Dendritic cell treated with granulocyte-macrophage colony-stimulating factor and Interleukin-4, amounts not matched to agents 40 ng/mL and 50 ng/mL, for 4 days (primary cell): Measurements from ENCODE around the gene SLC4A1.

Experiments used
- H3K27ac Mint-ChIP-seq: one replicate; pipeline ENCODE4 v1.8.0; 2022; ENCODE audit warnings: mild to moderate bottlenecking, mixed read lengths
- H3K27me3 Mint-ChIP-seq: one replicate; pipeline ENCODE4 v1.8.0; 2022; ENCODE audit warnings: mild to moderate bottlenecking, mixed read lengths
- H3K36me3 Mint-ChIP-seq: one replicate; pipeline ENCODE4 v1.8.0; 2022; ENCODE audit warnings: low read depth, mixed read lengths
- H3K4me1 Mint-ChIP-seq: one replicate; pipeline ENCODE4 v1.8.0; 2022; ENCODE audit warnings: low read depth, mixed read lengths
- H3K4me3 Mint-ChIP-seq: one replicate; pipeline ENCODE4 v1.8.0; 2022; ENCODE audit warnings: mild to moderate bottlenecking, moderate library complexity, mixed read lengths
- H3K9me3 Mint-ChIP-seq: one replicate; pipeline ENCODE4 v1.8.0; 2022; ENCODE audit warnings: mixed read lengths
- intact Hi-C: fragments of 100-400 bp; cut with micrococcal nuclease; formaldehyde crosslinking; loops from one replicate; pipeline ENCODE4 v1.15.0; 2022

Gene SLC4A1

DNA sequence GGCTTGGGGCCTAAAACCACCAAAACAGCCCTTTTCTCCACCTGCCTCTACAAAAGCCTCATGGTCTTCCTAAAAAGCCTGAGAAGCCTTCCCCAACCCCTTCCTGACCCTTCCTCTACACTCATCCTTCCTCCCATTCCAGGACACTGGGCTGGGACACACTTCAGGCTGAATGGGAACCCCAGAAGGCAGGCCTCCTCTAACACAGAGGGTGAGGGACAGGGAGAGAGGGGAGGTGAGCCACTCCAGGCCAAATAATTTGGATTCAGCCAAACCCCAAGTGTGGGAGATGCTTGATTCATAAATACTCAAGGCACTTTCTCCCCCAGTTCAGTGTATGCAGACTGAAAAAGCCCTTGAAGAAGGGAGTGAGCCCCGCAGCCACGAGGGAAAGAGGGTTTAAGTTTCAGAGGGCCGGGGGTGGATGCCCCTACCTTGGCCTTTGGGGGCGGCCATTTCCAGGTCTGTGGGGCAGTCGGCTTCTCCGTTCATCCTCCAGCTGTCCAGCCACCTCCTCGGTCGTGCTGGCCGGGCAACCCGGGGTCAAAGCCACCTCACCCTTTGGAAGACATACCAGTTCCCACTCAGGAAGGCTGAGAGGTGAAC lies 50.1 kb downstream of the SLC4A1 start:
- H3K36me3 Mint-ChIP-seq, result peaks cover 61% of the 10 kb centered on the region
- peaks cover 17% of the 10 kb centered on the region for H3K9me3 Mint-ChIP-seq
- H3K27me3 Mint-ChIP-seq, result peaks cover under 1% of the 10 kb centered on the region
- peaks cover 69% of the 10 kb centered on the region for H3K4me1 Mint-ChIP-seq
- H3K27ac Mint-ChIP-seq, result peak overlapping the region; percentile 66
- intact Hi-C loops, result loop anchor here (1.0 to 5.0 kb wide), 4 partner anchors 8 to 129 kb away; partner anchors contain the start of genes GRN and TMUB2
- H3K4me3 Mint-ChIP-seq, result peak overlapping the region; percentile 65

- peaks cover 71% of the 10 kb centered on the region for H3K36me3 Mint-ChIP-seq
- H3K4me1 Mint-ChIP-seq, result peaks cover 62% of the 10 kb centered on the region
- no peak overlapping the region for H3K4me3 Mint-ChIP-seq
- intact Hi-C loops, result loop anchor here (5.0 kb wide), 1 partner anchor 131 kb away; the partner anchor contains the start of gene GRN
- H3K9me3 Mint-ChIP-seq, result peaks cover 17% of the 10 kb centered on the region
- no peaks in the 10 kb centered on the region for H3K27me3 Mint-ChIP-seq
- peak overlapping the region; percentile 35 for H3K27ac Mint-ChIP-seq
These were observed 51.2 kb downstream of the SLC4A1 start for GRCh38 chr17:44216694-44217093.

- H3K4me1 Mint-ChIP-seq, result peaks cover 62% of the 10 kb centered on the region
- H3K27me3 Mint-ChIP-seq, result no peaks in the 10 kb centered on the region
- H3K27ac Mint-ChIP-seq, result peak overlapping the region; percentile 30
- no peak overlapping the region for H3K4me3 Mint-ChIP-seq
- peaks cover 17% of the 10 kb centered on the region for H3K9me3 Mint-ChIP-seq
- H3K36me3 Mint-ChIP-seq, result peaks cover 71% of the 10 kb centered on the region
- intact Hi-C loops, result loop anchor here (5.0 kb wide), 1 partner anchor 131 kb away; the partner anchor contains the start of gene GRN
These were observed 51.8 kb downstream of the SLC4A1 start for GRCh38 chr17:44216173-44216572.

GRCh38 chr17:44214896-44215295 lies 53.0 kb downstream of the SLC4A1 start:
- Mint-ChIP-seq H3K4me3 (no peak overlapping the region), H3K4me1 (peaks cover 70% of the 10 kb centered on the region), H3K36me3 (peaks cover 72% of the 10 kb centered on the region), H3K9me3 (peaks cover 17% of the 10 kb centered on the region), H3K27ac (no peak overlapping the region), H3K27me3 (no peaks in the 10 kb centered on the region)
- intact Hi-C loops, result loop anchor here (5.0 kb wide), 1 partner anchor 132 kb away; the partner anchor contains the start of gene GRN

GRCh38 chr17:44214230-44214494 lies 53.8 kb downstream of the SLC4A1 start:
- no peak overlapping the region for H3K4me3 Mint-ChIP-seq
- no peak overlapping the region for H3K27ac Mint-ChIP-seq
- H3K27me3 Mint-ChIP-seq, result no peaks in the 10 kb centered on the region
- peaks cover 17% of the 10 kb centered on the region for H3K9me3 Mint-ChIP-seq
- peaks cover 77% of the 10 kb centered on the region for H3K4me1 Mint-ChIP-seq
- intact Hi-C loops, result no loop called here
- peaks cover 80% of the 10 kb centered on the region for H3K36me3 Mint-ChIP-seq

GRCh38 chr17:44213403-44214229 lies 54.3 kb downstream of the SLC4A1 start:
- H3K27me3 Mint-ChIP-seq, result no peaks in the 10 kb centered on the region
- no peak overlapping the region for H3K4me3 Mint-ChIP-seq
- intact Hi-C loops, result no loop called here
- peaks cover 83% of the 10 kb centered on the region for H3K4me1 Mint-ChIP-seq
- H3K9me3 Mint-ChIP-seq, result peaks cover 17% of the 10 kb centered on the region
- H3K27ac Mint-ChIP-seq, result no peak overlapping the region
- H3K36me3 Mint-ChIP-seq, result peaks cover 85% of the 10 kb centered on the region

- H3K4me1 Mint-ChIP-seq, result peaks cover 84% of the 10 kb centered on the region
- peaks cover 17% of the 10 kb centered on the region for H3K9me3 Mint-ChIP-seq
- intact Hi-C loops, result no loop called here
- no peaks in the 10 kb centered on the region for H3K27me3 Mint-ChIP-seq
- no peak overlapping the region for H3K27ac Mint-ChIP-seq
- peaks cover 94% of the 10 kb centered on the region for H3K36me3 Mint-ChIP-seq
- H3K4me3 Mint-ChIP-seq, result no peak overlapping the region
These were observed 55.2 kb downstream of the SLC4A1 start for GRCh38 chr17:44212507-44213402.

DNA sequence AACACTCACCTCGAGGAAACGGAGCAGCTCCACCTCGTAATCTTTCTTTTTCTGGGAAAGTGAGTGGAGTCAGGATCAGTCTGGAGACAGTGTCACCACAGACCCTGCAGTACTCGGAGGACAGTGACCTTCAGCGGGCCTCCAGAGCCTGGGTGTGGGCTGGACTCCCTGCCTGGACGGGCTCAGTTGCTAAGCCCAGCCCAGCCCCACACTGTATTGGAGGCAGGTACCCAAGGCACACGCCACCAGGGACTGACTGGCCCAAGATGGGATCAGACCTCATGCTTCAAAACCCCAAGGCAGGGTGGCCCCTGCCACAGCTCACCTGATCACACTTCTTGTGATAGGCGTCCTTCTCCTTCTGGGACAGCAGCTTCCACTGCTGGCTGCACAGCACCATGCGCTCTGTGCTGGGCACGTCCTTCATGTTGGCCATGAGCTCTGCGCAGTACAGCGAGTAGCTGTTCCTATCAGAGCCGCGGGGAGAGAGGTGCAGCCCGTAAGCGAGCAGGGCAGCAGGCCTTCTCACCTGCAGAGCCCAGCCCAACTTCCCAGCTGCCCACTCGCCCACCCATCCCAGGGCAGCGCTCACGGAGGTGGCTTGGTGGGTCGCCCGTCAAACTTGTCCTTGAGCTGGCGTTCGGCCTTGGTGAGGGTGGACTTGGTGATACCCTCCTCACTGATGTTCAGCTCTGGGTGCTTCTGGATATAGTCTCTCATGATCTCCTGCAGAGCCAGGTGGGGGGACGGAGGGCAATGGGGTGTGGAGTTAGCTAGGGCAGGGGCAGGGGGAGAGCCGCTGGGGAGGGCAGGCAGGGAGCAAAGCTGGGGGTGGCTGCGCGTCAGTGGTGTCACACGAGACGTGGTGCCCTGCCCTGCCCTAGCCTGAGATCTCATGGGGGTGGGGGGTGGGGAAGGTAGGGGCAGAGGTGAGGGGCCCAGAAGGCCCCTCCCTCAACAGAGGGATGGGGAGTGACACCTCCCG lies 56.4 kb downstream of the SLC4A1 start:
- H3K36me3 Mint-ChIP-seq, result peaks cover 98% of the 10 kb centered on the region

GRCh38 chr17:44210342-44211192 lies 57.4 kb downstream of the SLC4A1 start:
- Mint-ChIP-seq H3K4me3 (no peak overlapping the region), H3K27me3 (no peaks in the 10 kb centered on the region), H3K27ac (peak overlapping the region; percentile 66), H3K36me3 (peaks cover 96% of the 10 kb centered on the region), H3K9me3 (peaks cover 17% of the 10 kb centered on the region), H3K4me1 (peaks cover 75% of the 10 kb centered on the region)
- intact Hi-C loops, result loop anchor here (1.0 to 2.0 kb wide), 2 partner anchors 8 to 114 kb away; partner anchors contain the start of gene SLC25A39

More for the DNA sequence above, 56.4 kb downstream of the SLC4A1 start:
- Mint-ChIP-seq H3K4me3 (no peak overlapping the region), H3K27me3 (no peaks in the 10 kb centered on the region), H3K27ac (no peak overlapping the region), H3K9me3 (peaks cover 17% of the 10 kb centered on the region), H3K4me1 (peaks cover 79% of the 10 kb centered on the region)
- intact Hi-C loops, result loop anchor here (2.0 kb wide), 1 partner anchor 113 kb away; the partner anchor contains the start of gene SLC25A39

DNA sequence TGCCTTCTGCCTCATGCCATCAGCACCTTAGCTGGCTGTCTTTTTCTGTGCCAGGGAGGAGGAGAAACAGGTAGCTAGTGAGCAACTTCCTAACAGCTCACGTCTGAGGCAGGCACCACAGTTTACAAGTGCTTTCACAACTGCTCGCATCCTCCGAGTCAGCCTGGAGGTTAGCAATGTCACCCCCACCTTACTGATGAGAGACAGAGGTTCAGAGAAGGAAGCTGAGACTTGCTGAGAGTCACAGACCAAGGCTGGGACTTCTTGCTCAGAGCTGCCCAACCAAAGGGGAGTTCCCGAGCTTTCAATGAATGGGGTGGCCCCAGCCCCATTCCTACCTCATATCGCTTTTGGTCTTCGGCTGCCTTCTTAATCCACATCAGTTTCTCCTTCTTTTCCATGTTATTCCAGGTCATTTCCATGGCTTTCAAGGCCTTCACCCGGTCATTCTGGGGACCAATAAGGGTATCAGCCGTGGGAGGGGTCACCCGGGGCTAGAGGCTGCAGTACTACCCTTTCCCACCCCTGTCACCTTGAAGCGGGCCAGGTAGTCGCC lies 58.1 kb downstream of the SLC4A1 start:
- H3K36me3 Mint-ChIP-seq, result peaks cover 89% of the 10 kb centered on the region
- peaks cover 14% of the 10 kb centered on the region for H3K9me3 Mint-ChIP-seq
- peak overlapping the region; percentile 66 for H3K27ac Mint-ChIP-seq
- no peak overlapping the region for H3K4me3 Mint-ChIP-seq
- H3K27me3 Mint-ChIP-seq, result no peaks in the 10 kb centered on the region
- H3K4me1 Mint-ChIP-seq, result peaks cover 70% of the 10 kb centered on the region
- intact Hi-C loops, result loop anchor here (1.0 to 10.0 kb wide), 3 partner anchors 8 to 295 kb away; partner anchors contain the start of genes GPATCH8 and SLC25A39

GRCh38 chr17:44207743-44208142 lies 60.2 kb downstream of the SLC4A1 start:
- no peak overlapping the region for H3K27ac Mint-ChIP-seq
- no peaks in the 10 kb centered on the region for H3K9me3 Mint-ChIP-seq
- H3K4me1 Mint-ChIP-seq, result peaks cover 72% of the 10 kb centered on the region
- intact Hi-C loops, result loop anchor here (10.0 kb wide), 1 partner anchor 297 kb away; the partner anchor contains the start of gene GPATCH8
- peaks cover 68% of the 10 kb centered on the region for H3K36me3 Mint-ChIP-seq
- no peaks in the 10 kb centered on the region for H3K27me3 Mint-ChIP-seq
- H3K4me3 Mint-ChIP-seq, result no peak overlapping the region

- intact Hi-C loops, result loop anchor here (10.0 kb wide), 1 partner anchor 297 kb away; the partner anchor contains the start of gene GPATCH8
- H3K27me3 Mint-ChIP-seq, result no peaks in the 10 kb centered on the region
- H3K4me3 Mint-ChIP-seq, result no peak overlapping the region
- no peaks in the 10 kb centered on the region for H3K9me3 Mint-ChIP-seq
- peaks cover 75% of the 10 kb centered on the region for H3K4me1 Mint-ChIP-seq
- peaks cover 64% of the 10 kb centered on the region for H3K36me3 Mint-ChIP-seq
- H3K27ac Mint-ChIP-seq, result no peak overlapping the region
These were observed 60.6 kb downstream of the SLC4A1 start for GRCh38 chr17:44207319-44207718.
